ENCODE measurements around the gene MFSD2A.
A peak's percentile ranks its signal among the peaks of the same experiment; 100 is the strongest.
"Not testable (repeated sequence)": the region's sequence is repeated elsewhere in the genome, so short reads cannot be mapped to it uniquely, and the experiment has no call there.

MFSD2A gene

DNA sequence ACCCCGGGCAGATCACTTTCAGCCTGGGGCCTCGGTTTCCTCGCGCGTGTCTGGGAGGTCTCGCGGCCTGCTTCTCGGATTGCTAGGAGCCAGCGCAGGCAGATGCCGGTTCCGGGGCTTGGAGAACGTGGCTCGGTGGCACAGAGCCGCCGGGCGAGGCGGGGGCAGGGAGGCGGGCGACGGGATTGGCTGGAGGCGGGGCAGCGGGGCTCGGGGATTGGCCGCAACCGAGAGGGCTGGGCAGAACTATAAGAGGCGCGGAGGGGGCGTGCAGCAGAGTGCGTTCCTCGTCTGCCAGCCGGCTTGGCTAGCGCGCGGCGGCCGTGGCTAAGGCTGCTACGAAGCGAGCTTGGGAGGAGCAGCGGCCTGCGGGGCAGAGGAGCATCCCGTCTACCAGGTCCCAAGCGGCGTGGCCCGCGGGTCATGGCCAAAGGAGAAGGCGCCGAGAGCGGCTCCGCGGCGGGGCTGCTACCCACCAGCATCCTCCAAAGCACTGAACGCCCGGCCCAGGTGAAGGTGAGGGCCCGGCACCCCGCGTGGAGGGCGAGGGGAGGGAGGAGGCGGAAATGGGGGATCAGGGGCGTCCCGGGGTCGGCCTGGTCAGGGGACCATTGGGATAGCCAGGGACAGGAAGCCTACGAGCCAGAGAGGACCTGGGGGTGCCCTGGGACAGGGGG lies at the start of gene MFSD2A:
MFSD2A (plus strand) TSS at position 276 of the 677 bp plus-strand sequence; CDS start at position 424, 148 bp downstream.
- peak; percentile 57 to 94 for DNase-seq (ENCODE audit: low read depth in 2 of 2)

DNA sequence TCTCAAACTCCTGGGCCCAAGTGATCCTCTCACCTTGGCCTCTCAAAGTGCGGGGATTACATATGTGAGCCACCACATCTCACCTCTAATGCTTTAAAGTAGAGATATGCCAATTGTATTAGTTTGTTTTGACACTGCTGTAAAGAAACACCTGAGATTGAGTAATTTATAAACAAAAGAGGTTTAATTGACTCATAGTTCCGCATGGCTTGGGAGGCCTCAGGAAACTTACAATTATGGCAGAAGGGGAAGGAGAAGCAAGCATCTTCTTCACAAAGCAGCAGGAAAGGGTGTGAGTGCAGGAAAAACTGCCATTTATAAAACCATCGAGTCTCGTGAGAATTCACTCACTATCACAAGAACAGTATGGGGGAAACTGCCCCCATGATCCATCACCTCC lies 49.8 kb upstream of the MFSD2A start:
- no peak for DNase-seq (ENCODE audit: low read depth in 2 of 2)

DNA sequence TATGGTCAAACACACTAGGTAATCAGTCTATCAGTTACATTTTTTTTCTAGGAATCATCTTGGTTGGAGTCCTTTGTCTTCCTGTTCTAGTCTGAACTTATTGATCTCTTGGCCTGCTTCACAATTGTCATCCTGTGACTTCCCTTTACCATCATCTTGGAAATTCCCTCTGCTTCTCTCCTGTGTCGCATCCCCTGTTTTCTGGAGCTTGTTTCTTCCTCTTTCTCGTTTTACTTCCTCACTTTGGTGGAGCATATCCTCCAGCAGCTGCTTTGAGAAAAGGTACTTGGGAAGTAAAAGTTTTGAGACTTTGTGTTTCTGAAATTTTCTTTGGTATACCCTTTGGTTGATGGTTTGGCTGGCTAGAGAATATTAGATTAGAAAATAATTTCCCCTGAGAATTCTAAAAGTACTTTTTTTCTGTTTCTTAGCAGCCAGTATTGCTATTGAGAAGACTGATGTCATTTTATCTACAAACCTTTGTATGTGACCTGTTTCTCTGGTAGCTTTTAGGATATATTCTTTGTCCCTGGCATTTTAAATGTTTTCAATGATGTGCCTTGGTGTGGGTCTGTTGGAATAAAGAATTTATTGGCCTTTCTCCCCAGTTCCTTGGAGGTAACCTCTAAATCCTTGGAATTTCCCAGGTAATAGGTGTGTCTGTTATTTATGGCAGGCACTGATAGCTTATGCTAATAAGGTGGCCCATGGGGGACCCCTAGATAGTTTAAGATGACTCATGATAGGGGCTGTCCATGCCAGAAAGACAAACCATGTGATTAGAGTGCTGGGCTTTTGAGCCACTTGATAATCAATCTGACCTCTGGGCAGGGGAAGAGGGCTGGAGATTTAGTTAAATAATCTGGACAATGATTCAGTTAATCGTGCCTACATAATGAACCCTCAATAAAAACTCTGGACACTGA lies 47.2 kb upstream of the MFSD2A start:
- no peak for DNase-seq (ENCODE audit: low read depth in 2 of 2)

GRCh38 chr1:39908534-39908933 lies 46.4 kb upstream of the MFSD2A start:
- no peak for DNase-seq (ENCODE audit: low read depth in 2 of 2)

DNA sequence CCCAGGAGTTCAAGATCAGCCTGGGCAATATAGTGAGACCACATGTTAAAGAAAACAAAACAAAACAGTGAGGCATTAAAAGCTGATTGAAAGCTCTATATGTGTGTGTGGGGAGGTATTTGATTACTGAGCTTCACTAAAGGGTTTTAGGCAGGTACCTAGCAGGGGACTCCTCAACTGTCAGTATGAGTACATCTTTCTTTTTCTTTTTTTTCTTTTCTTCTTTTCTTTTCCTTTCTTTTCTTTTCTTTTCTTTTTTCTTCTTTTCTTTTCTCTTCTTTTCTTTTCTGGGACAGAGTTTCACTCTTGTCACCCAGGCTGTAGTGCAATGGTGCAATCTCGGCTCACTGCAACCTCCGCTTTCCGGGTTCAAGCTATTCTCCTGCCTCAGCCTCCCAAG lies 44.7 kb upstream of the MFSD2A start:
- no peak for DNase-seq (ENCODE audit: low read depth in 2 of 2)

DNA sequence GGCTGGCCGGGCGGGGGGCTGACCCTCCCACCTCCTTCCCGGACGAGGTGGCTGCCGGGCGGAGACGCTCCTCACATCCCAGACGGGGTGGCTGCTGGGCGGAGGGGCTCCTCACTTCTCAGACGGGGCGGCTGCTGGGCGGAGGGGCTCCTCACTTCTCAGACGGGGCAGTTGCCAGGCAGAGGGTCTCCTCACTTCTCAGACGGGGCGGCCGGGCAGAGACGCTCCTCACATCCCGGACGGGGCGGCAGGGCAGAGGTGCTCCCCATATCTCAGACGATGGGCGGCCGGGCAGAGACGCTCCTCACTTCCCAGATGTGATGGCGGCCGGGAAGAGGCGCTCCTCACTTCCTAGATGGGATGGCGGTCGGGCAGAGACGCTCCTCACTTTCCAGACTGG lies 41.8 kb upstream of the MFSD2A start:
- not testable (repeated sequence) for DNase-seq (ENCODE audit: low read depth in 2 of 2)

DNA sequence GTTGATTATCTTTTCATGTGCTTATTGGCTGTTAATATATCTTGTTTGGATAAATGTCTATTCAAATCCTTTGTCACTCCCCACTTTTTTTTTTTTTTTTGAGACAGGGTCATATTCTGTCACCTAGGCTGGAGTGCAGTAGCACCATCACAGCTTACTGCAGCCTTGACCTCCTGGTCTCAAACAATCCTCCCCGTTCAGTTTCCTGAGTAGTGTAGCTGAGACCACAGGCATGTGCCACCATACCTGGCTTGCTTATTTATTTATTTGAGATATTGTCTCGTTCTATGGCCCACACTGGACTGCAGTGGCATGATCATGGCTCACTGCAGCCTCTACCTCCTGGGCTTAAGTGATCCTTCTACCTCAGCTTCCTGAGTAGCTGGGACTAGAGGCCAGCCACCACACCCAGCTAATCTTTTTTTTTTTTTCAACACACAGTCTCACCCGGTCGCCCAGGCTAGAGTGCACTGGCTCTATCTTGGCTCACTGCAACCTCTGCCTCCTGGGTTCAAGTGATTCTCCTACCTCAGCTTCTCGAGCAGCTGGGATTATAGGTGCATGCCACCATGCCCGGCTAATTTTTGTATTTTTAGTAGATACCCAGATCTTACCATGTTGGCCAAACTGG lies 39.3 kb upstream of the MFSD2A start:
- no peak for DNase-seq (ENCODE audit: low read depth in 2 of 2)

DNA sequence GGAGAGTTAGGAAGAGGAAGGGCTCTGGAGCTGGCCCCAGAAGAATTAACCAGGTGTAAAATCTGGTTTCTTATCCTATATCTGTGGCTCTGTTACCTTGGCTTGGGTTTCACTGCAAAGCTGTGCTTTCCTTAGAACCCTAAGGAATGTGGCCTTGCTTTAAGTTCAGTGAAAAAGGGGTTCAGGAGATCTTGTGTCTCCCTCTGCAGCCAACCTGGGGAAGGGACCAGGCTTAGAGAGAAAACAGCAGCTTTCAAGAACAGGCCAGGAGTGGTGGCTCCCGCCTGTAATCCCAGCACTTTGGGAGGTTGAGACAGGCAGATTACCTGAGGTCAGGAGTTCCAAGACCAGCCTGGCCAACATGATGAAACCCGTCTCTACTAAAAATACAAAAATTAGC lies 37.1 kb upstream of the MFSD2A start:
- no peak for DNase-seq (ENCODE audit: low read depth in 2 of 2)

DNA sequence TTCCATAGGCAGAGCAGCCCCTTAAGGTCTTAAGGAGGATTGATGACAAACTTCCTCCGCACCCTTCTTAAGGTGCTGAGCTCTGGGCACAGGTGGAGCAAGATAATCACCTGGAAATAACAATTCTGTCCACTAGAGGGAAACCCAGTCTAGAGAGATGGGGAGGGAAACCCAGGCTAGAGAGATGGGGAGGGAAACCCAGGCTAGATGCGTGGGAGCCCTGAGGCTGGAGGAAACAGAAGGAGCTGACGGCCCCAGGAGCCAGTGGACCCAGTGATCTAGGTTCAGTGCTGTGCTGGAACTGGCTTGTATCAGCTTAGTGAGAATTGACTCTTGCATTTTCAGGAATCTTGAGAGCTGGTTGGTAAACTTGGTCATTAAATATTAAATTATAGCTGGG lies 35.4 kb upstream of the MFSD2A start:
- no peak for DNase-seq (ENCODE audit: low read depth in 2 of 2)

GRCh38 chr1:39922251-39922688 lies 32.7 kb upstream of the MFSD2A start:
- DNase-seq (ENCODE audit: low read depth in 2 of 2), result no peak

DNA sequence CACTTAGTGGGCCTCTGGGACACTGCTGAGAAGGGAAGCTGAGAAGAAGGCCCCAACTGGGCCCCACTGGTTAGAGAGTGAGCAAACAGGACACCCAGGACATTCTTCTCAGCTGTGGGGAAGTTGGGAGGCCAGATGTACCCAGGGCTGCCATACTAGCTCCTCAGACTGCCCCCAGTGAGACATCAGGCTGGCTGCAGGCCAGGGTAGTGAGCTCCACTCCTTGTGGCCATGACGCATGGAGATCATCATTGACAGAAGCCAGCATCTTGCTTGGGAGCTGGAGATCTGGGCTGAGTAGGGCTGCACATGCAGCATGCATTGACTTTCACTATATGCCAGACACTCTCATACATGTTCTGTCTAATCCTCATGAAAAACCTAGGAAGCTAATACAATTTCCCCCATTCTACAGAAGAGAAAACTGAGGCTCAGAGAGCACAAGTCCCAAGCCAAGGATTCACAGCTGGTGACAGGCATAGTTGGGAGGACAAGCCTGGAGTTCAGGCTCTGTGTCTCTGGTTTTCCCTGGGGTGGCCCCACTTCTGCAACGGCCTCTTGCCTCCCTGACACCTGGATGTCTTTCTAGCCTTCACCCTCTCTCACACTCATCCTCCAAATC lies 29.1 kb upstream of the MFSD2A start:
- DNase-seq (ENCODE audit: low read depth in 2 of 2), result no peak

GRCh38 chr1:39926343-39926793 lies 28.6 kb upstream of the MFSD2A start:
- no peak for DNase-seq (ENCODE audit: low read depth in 2 of 2)

GRCh38 chr1:39926820-39927219 lies 28.1 kb upstream of the MFSD2A start:
- no peak for DNase-seq (ENCODE audit: low read depth in 2 of 2)

DNA sequence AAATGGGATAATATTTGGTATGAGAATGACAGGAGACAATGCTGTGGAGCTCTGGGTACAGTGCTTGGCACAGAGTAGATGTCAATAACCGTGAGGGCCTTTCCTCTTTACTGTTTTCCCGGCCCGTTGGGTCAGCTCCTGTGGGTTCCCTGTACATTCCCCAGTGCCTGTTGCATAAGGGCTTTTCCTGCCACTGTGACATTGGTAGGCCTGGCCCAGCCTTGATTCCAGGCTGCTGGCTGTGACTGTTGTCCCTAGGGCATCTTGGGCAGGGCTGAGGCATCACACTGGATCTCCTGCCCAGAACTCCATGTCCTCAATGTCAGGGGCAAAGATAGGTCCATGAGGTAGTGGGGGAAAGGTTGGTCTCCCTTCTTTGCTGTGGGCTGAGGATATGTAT lies 27.4 kb upstream of the MFSD2A start:
- no peak for DNase-seq (ENCODE audit: low read depth in 2 of 2)

DNA sequence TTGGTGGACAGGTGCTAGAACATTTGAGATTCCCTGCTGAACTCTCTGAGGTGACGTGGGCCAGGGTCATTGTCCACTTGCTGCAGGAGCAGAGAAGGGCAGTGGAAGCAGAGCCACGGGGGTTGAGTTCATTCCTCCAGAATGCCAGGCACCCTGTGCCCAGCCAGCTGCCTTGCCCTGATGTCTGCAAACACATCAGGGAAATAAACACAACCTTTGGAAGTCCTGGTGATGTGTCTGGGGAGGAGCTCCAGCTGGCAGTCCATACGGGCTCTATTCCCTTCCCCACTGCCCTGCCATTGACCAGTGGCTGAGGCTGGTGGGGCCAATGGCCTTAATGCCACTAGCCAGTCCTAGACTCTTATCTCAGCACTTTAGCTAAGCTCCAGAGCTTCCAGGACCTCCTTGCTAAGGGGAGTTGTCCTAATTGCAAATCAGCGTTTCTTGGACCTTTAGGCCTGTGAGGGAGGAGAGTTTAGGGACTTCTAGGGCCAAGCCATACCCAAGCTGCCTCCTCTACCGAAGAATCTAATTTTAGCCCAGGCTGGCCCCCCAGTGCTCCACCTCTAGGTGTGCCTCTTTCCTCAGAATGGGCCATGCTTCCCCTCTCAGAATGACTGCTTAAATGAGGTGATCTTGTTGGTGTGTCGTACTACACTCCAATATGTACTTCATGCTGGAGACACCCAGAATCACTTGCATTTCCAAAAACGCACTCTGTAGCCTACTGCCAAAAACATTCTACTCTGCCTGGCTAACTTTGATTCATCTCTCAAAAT lies 25.9 kb upstream of the MFSD2A start:
- DNase-seq (ENCODE audit: low read depth in 2 of 2), result no peak

GRCh38 chr1:39933956-39934941 lies 20.7 kb upstream of the MFSD2A start:
- DNase-seq (ENCODE audit: low read depth in 2 of 2), result no peak

GRCh38 chr1:39936724-39937491 lies 18.0 kb upstream of the MFSD2A start:
- no peak for DNase-seq (ENCODE audit: low read depth in 2 of 2)

DNA sequence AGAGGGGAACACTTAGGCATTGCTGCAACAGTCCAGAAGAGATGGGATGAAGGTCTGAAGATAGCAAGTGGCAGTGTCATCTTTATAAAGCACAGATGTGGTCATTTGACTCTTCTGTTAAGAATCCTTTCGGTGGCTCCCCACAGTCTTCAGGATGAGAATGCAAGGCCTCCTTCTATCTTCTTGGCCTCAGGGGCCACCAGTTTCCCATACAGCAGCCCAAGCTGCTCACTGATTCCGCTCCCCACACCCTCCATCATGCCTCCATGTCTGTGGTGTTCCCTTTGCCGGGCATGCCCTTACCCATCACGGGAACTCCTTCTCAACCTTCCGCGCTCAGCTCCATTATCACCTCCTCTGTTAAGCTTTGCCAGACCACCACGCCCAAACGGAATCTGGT lies 16.1 kb upstream of the MFSD2A start:
- no peak for DNase-seq (ENCODE audit: low read depth in 2 of 2)

DNA sequence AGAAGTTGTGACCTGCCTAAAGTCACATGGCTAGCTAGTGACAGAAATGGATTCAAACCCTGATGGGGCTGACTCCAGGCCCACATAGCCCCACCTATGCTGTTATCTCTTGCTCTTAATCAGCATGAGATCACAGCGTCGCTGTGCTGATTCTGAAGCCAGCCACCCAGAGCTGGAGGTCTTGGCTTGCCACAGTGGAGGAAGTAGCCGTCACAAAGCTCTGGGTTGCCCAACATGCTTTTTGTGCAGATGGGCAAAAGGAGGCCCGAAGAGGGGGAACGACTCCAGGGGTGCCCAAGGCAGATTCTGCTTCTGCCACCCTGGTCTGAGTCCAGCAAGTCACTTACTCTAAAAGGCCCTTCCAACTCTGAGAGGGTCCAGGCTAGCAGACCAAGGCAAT lies 14.7 kb upstream of the MFSD2A start:
- no peak for DNase-seq (ENCODE audit: low read depth in 2 of 2)

Data from stimulated activated CD4-positive, alpha-beta T cell treated with anti-CD3 and anti-CD28 coated beads, Interleukin-1b, Interleukin-23, amount 100 ng/mL, for 1 hour (primary cell).